Measurements from ENCODE around the gene NPDC1.

GRCh38 chr9:137058521-137059234 lies 12.7 kb upstream of the NPDC1 start:
- TF ChIP-seq POLR2A (IDR thresholded peaks at IDR 0.05), result no peak
- no peak for TF ChIP-seq CTCF (IDR thresholded peaks at IDR 0.05)

Data from body of pancreas (tissue), 4 donors.